Tibial nerve (tissue), 4 donors: Measurements from ENCODE around the gene IFNGR2. TPM values are rescaled to one million over a fixed set of nuclear protein-coding genes. Genes with fewer than 3 reads are reported as not detected.

Experiments
- DNase-seq, 2 donors: peaks; one replicate each; pipeline ENCODE4 v3.0.0-alpha.2; 2019; ENCODE audit warnings: low spot score in 2 of 2
- H3K27ac ChIP-seq, 4 donors: fragments of 200-600 bp; sonication (generic) in 3 of 4; one replicate each; pipeline ENCODE4 v1.5.1; 2017 to 2019; ENCODE audit warnings: mild to moderate bottlenecking in 1 of 4
- H3K27me3 ChIP-seq, 2 donors: fragments of 200-600 bp; sonication (generic) in 1 of 2; one replicate each; pipeline versions ENCODE4 v1.5.1 to v1.6.0; 2017 to 2019
- H3K36me3 ChIP-seq, 3 donors: fragments of 200-600 bp; sonication (generic); one replicate each; pipeline ENCODE4 v1.5.1; 2018 to 2019
- H3K4me1 ChIP-seq, 4 donors: fragments of 200-600 bp; sonication (generic) in 3 of 4; one replicate each; pipeline ENCODE4 v1.5.1; 2017 to 2019
- H3K4me3 ChIP-seq, 4 donors: fragments of 200-600 bp; sonication (generic) in 3 of 4; one replicate each; pipeline ENCODE4 v1.5.1; 2017 to 2019; ENCODE audit warnings: mild to moderate bottlenecking in 1 of 4, moderate library complexity in 1 of 4
- H3K9me3 ChIP-seq, 4 donors: fragments of 200-600 bp; sonication (generic) in 3 of 4; one replicate each; pipeline ENCODE4 v1.5.1; 2017 to 2019
- CTCF ChIP-seq, 5 experiments: fragments of 200-600 bp in 3 of 5; fragments of 450-650 bp in 2 of 5; sonication (generic) in 3 of 5; IDR thresholded peaks; one replicate each; pipeline ENCODE4 v1.5.1; 2016 to 2019; ENCODE audit warnings: antibody characterized with exemption in 5 of 5, mild to moderate bottlenecking in 3 of 5, moderate library complexity in 2 of 5
- EP300 ChIP-seq, 2 donors: sonication (generic); formaldehyde crosslinking; IDR thresholded peaks; one replicate each; pipeline ENCODE4 v1.6.1; 2017; ENCODE audit warnings: antibody characterized with exemption in 2 of 2, mild to moderate bottlenecking in 1 of 2
- POLR2A ChIP-seq, 2 donors: fragments of 450-650 bp; IDR thresholded peaks; one replicate each; pipeline ENCODE4 v1.6.1; 2017; ENCODE audit warnings: antibody characterized with exemption in 2 of 2, mild to moderate bottlenecking in 2 of 2, moderate library complexity in 2 of 2
- WGBS, 2 donors: methylation state at CpG; one replicate each; pipeline ENCODE4 v1.1.5; 2018; 5-methylcytosine and 5-hydroxymethylcytosine counted together
- total RNA-seq, 4 donors: library from RNA; depleted of rRNA; stranded (reverse); fragments of >200 nt; gene quantifications; one replicate each; pipeline ENCODE4 v1.1.0, GENCODE V29; 2016

Gene IFNGR2
- total RNA-seq, 4 donors from 2014 or later, result 110 to 153 (median 129) TPM

DNA sequence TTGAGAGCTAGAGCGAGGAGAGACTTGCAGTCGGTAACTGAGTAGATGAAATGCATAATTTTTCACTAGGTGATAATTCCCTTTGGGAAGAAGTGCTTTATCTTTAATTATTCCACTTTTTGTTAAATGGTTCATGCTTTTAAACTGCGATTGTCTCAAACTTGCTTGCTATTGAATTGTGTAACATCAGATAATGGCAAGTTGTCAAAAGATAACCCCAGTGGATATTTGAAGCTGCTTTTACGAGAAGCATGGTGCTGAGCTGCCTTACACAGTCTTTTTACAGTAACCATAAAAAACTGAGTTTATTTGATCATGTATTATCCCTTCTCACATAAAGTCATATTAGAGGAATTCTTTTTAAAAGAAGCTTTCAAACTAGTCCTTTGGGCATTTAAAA, 46.4 kb downstream of the IFNGR2 start:
- peaks cover 0 to 65% (median 2%) of the 10 kb centered on the region in 3 donors for H3K36me3 ChIP-seq
- TF ChIP-seq EP300 (IDR thresholded peaks at IDR 0.05) (no peak), CTCF (IDR thresholded peaks at IDR 0.05) (no peak), POLR2A (IDR thresholded peaks at IDR 0.05) (no peak)
- H3K27me3 ChIP-seq, result no peaks in the 10 kb centered on the region
- H3K4me3 ChIP-seq, result no peak overlapping the region
- no peak for DNase-seq
- H3K27ac ChIP-seq, result no peak overlapping the region
- 69 to 83% methylated on average over 4 of the region's 4 CpGs for WGBS, 2 donors
- H3K4me1 ChIP-seq, result peaks cover 0 to 7% (median 0%) of the 10 kb centered on the region in 4 donors
- H3K9me3 ChIP-seq, result no peaks in the 10 kb centered on the region

DNA sequence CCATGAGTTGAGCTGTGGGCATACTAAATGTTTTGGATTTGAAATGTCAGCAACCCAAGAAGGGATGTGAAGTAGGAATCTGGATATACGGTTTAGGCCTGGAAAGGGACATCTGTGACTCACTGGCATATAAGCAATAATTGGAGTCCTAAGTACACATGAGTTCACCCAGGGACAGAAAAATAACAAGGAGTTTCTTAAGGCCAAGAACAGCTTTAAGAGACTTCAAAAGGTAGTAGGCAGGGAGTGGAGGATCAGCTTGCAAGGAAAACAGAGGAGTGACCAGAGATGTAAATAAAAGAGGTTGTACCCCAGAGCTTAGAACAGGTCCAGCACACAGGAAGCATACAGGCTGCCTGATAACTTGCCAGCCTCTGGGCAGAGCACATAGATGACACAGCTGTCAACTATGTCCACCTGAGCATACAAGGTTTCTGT, 48.4 kb downstream of the IFNGR2 start:
- Histone ChIP-seq H3K4me1 (no peaks in the 10 kb centered on the region), H3K9me3 (no peaks in the 10 kb centered on the region), H3K4me3 (no peak overlapping the region), H3K27me3 (no peaks in the 10 kb centered on the region), H3K27ac (no peak overlapping the region), H3K36me3 (peaks cover 0 to 85% (median 2%) of the 10 kb centered on the region in 3 donors)
- DNase-seq, result no peak
- no peak for TF ChIP-seq EP300 (IDR thresholded peaks at IDR 0.05)
- no peak for TF ChIP-seq CTCF (IDR thresholded peaks at IDR 0.05)
- TF ChIP-seq POLR2A (IDR thresholded peaks at IDR 0.05), result no peak
- 71 to 83% methylated on average over 1 of the region's 1 CpG for whole genome bisulfite sequencing, 2 donors

DNA sequence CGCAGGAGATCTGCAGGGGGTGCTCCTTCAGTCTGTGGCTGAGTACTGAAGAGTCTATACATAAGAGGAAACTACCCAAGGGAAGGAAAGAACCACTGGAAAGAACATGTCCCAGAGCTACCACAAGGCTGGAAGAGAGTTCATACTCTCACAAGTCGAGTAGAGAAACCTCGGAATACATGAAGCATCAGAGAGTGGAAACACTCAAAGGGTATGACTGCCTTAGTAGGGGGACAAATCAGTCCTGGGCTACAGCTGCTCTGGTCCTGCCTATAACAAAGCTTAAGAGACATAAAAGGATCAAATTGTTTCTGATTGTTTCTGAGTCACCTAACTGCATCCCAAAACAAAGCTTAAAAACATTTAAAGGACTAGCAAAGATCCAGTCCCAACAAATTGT, 49.1 kb downstream of the IFNGR2 start:
- Histone ChIP-seq H3K36me3 (peaks cover 0 to 85% (median 2%) of the 10 kb centered on the region in 3 donors), H3K4me3 (no peak overlapping the region), H3K27ac (no peak overlapping the region), H3K27me3 (no peaks in the 10 kb centered on the region), H3K4me1 (no peaks in the 10 kb centered on the region), H3K9me3 (no peaks in the 10 kb centered on the region)
- 87 to 88% methylated on average over 3 of the region's 3 CpGs for WGBS, 2 donors
- no peak for TF ChIP-seq POLR2A (IDR thresholded peaks at IDR 0.05)
- TF ChIP-seq CTCF (IDR thresholded peaks at IDR 0.05), result no peak
- no peak for TF ChIP-seq EP300 (IDR thresholded peaks at IDR 0.05)
- DNase-seq, result no peak

DNA sequence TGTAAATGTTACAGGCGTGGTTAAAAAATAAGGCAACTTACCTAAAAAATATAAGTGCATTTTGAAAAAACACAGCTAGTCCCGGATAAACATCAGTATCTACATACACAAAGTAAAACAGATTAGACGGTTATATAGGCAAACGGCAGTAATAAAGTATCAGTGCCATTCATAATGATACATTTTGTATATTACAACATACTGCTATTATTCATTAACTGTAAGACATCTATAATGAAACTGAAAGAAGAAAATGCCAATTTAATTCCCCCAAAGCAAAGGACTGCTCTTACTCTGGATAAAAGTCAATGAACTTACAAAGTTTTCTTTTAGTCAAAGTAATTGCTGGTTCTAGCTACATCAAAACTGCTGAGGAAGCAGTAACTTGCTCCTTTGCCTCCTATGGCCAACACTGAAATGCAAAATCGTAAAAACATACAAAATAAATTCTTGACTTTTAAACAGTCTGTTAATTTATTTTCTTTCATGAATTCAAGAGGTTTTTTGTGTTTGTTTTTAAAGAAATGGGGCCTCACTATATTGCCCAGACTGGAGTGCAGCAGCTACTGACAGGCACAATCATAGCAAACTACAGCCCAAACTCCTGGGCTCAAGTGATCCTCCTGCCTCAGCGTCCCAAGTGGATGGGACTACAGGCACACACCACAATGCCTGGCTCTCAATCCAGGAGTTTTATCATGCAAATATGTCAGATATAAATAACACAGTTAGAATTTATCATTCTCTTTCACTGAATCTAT, 52.7 kb downstream of the IFNGR2 start:
- DNase-seq, result no peak
- H3K36me3 ChIP-seq, result peaks cover 0 to 88% (median 0%) of the 10 kb centered on the region in 3 donors

More for the DNA sequence above, 52.7 kb downstream of the IFNGR2 start:
- Histone ChIP-seq H3K27ac (no peak overlapping the region), H3K27me3 (no peaks in the 10 kb centered on the region), H3K4me1 (no peaks in the 10 kb centered on the region), H3K4me3 (no peak overlapping the region), H3K9me3 (no peaks in the 10 kb centered on the region)
- TF ChIP-seq POLR2A (IDR thresholded peaks at IDR 0.05), result no peak
- TF ChIP-seq CTCF (IDR thresholded peaks at IDR 0.05), result no peak
- TF ChIP-seq EP300 (IDR thresholded peaks at IDR 0.05), result no peak
- WGBS, 2 donors, result 73 to 77% methylated on average over 6 of the region's 6 CpGs
